GM18907 (cell line): ENCODE results near the gene ODAM.
"Not testable (repeated sequence)": the region's sequence is repeated elsewhere in the genome, so short reads cannot be mapped to it uniquely, and the experiment has no call there.

Source experiments
- ATAC-seq: cut with Tn5 transposase; IDR thresholded peaks from one replicate; pipeline ENCODE4 v1.9.1; 2021; ENCODE audit warnings: mild to moderate bottlenecking, moderate library complexity; ENCODE audit not compliant: unreplicated experiment

ODAM gene

DNA sequence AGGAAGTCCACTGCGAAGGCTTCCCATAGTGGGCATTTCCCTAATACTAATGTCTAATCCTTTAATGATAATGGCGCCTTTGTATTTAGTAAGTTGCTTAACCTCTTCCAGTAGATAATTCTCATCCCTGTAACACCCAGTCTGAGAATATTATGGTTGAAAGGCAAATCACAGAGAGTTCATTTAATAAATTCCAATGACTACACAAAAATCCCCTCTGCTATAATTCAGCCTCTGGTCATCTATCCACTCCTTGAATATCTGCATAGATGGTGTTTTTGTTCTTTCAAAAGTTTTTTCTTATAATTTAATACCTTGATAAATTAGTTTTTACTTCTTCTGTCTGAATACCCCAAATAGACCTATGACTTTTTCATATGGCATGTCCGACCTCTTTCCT lies 25.9 kb downstream of the ODAM start:
- not testable (repeated sequence) for ATAC-seq

DNA sequence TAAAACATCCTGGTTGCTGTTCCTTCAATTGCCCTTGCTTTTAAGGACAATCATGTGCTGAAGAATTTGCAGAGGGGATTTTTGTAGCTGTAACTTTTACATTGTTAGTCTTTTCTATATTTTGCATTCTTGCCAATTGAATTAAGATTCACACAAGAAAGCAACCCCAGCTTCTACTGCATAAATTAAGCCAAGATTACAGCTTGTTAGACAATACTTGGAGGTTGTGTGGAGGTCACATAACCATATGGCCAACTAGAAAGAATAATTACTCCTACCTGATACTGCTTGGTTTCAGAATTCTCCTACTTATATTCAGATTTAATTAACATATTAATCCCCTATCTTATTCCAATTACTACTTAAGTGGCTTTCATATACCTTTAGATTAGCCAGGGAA lies 26.3 kb downstream of the ODAM start:
- not testable (repeated sequence) for ATAC-seq

DNA sequence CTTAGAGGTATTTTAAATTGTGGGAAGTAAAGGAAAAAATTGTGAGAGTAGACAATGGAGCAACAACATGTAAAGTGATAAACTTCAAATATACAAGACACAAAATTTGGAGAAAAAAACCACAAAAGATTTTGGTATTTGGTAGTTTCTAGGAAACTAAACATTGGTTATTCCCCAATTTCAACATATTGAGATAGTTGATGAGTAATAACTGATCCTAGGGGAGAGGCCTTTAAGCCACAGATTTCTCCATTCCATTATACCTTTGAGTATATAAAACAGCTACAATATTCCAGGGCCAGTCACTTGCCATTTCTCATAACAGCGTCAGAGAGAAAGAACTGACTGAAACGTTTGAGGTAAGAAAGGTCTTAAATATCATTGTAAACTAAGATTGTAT lies 30.3 kb downstream of the ODAM start, which contains the start of gene FDCSP:
Gene FDCSP, plus strand, starts transcription at position 301 of the 400 bp plus-strand sequence. CDS start 5,071 bp downstream, outside the sequence.
- no peak for ATAC-seq

DNA sequence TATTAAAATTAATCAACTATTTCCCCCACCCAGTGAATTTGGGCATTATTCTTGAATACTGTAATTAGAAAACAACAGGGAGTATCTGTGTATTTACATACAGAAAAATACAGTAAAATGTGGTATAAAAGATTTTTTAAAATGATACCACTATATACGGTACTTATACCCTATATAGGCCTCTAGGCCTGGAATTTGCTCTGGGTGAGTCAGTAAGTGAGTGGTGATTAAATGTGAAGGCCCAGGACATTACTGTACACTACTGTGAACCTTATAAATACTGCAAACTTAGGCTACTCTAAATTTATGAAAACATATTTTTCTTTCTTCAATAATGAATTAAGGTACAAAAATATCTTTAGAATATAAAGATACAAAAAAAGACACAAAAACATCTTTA lies 40.6 kb downstream of the ODAM start:
- ATAC-seq: no peak

DNA sequence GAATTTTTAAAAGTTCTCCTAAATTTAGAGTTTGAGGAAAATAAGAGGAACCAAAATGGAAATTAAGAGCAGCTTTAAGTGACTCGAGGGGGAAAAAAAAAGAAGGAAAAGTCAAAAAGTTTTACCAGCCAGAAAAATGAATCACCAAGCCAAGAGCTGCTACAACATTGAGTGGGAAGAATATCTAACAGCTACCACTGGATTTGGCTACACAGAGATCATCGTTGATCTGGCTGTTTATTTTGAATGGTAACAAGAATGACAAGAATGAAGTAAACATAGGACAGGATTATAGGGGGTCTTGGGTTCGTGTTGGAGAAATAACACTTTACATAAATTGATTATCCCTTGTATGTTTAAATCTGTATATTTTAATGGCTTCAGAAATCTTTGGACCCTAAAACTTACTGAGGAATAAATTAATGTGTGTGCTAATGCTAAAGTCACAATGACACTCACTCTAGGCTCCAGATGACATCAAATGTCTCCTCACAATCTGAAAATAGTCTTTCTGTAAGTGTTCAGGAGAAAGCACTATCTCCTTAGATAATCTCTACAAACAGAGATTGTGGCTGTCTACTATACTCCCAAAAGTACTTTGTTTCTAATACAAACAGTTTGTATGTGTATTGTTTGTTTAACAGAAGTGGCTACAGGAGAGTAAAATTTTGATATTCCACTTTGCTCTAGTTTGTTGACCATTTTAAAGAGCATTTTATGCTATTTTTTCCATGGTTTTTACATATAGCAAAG lies 43.8 kb downstream of the ODAM start:
- ATAC-seq: no peak

DNA sequence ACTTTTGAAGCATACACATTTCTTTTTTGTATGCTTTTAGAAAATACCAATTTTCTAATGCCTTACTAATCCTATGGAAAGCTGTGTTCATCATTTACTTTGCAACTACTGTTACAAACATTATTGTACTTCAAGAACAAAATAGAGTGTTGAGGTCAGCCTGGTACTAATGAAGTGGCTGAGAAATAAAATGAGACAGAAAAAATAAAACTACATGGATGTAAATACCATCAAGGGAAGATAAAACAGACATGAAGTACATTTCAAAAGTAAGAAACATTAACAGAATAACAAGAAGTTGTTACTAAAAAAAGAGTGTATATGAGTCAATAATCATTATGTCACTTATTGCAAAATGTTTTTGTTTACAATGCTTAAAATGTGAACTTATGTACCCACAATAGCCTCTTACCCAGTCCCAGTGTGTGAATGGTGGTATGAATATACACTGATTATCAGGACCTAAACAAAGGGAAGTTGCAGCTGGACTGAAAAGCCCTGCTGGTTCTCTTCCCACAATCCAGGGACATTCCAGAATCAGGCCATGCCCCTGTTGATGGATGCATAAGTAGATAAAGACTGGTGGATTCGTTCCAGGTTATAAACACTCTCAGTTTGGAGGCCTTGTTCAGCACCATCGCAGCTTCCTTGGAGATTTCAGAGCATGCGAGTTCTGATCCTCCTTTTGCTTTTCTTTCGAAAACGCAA lies 44.5 kb downstream of the ODAM start:
- ATAC-seq: no peak

DNA sequence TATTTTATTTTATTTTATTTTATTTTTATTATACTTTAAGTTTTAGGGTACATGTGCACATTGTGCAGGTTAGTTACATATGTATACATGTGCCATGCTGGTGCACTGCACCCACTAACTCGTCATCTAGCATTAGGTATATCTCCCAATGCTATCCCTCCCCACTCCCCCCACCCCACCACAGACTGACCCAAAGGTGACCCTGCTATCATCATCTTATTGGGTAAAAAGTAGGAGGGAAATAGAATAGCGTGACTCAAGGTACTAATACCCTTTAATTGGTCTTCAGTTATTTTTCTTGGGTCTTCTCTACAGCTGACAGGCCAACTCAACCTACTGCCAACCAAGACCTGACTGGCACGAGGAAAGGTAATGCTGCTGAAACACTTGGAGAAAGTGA lies 46.8 kb downstream of the ODAM start, which contains the start of gene CSN3:
Gene CSN3, plus strand, starts transcription at position 301 of the 400 bp plus-strand sequence. CDS start 2,223 bp downstream, outside the sequence.
- not testable (repeated sequence) for ATAC-seq

DNA sequence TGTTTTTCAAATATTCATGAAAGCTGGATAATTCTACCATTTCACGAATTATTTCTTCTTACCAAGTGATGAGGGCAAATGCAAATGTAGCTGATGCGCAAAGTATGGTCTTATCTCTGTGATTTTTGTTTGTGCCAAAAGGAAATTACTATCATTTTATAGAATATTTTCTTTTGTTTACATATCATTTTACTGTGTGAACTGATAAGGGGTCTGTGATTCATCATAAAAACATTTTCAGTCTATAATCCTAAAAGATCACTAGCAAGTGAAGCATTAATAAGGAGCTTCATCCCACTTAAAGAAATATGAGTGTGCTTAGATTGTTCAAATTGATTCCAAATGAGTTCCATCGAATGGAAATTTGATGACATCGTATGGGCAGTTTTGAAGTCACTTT lies 47.6 kb downstream of the ODAM start:
- no peak for ATAC-seq

DNA sequence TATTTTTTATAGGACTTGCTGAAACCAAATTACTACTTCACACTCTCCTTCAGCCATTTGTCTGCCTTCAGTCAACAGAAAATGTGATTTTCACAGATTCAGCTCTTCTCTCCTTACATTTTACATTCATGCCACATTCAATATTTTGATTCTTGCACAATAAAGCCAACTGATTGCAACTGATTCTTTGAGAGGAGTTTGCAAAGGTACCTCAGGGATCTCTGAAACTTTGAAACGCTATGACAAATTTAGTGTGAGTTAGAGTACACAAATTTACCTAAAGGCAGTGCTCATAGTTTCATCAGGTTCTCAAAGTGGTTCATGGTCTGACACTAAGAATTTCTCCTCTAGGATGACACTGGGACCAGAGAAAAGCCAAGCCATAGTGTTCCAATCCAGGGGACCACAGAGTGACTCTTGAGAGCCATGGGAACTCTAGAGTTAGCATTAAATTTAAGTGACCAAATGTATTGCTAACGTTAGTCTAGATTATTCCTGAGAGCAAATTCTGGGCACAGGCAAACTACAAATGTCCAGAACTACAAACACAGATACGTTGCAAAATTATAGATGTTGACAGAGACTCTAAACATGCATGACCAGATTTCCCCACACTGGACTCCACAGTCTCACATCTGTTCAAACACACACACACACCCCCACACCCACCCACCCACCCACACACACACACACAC lies 55.9 kb downstream of the ODAM start:
- no peak for ATAC-seq

DNA sequence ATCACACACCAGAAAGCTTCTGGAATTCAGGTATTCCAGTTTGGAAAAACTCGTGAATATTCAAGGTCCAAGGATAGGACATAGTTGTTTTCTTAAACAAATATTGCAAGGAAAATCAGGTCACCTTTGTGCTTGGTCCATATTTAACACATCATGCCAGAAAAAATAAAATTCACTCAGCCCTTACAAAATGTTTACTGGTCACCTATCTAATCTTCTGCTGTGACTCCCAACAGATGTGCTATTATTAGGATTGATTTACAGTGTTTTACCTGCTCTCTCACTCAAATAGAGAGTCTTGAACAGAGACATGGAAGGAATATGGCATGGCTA lies 56.4 kb downstream of the ODAM start:
- ATAC-seq: no peak
